SU-DHL-6 (cell line): Measurements from ENCODE around the gene GJB3.

Experiments used
- H2AFZ ChIP-seq: fragments of 200-600 bp; sonication (generic); 2 replicates; pipeline ENCODE4 v1.6.1; 2014; ENCODE audit warnings: low read depth, mild to moderate bottlenecking, moderate library complexity, mixed read lengths, antibody characterized with exemption, low read length; ENCODE audit not compliant: severe bottlenecking
- H3F3A ChIP-seq: fragments of 200-600 bp; shearing (Covaris generic); 2 replicates; pipeline ENCODE4 v1.6.0; 2016; ENCODE audit warnings: antibody characterized with exemption, mild to moderate bottlenecking; ENCODE audit not compliant: insufficient read depth
- H3K27ac ChIP-seq: fragments of 200-600 bp; sonication (generic); 2 replicates; pipeline ENCODE4 v1.5.1; 2016; ENCODE audit warnings: low read depth, mild to moderate bottlenecking, low read length, moderate library complexity, mixed read lengths
- H3K27me3 ChIP-seq: fragments of 200-600 bp; sonication (generic), shearing (Covaris generic); 2 replicates; pipeline ENCODE4 v1.6.0; 2014; ENCODE audit warnings: mild to moderate bottlenecking, low read length
- H3K36me3 ChIP-seq: fragments of 200-600 bp; sonication (generic); 2 replicates; pipeline ENCODE4 v1.6.1; 2014; ENCODE audit warnings: mild to moderate bottlenecking, low read length, mixed read lengths
- H3K4me2 ChIP-seq: fragments of 300-600, 200-600 bp; shearing (Covaris generic), sonication (generic); 2 replicates; pipeline ENCODE4 v1.6.0; 2014; ENCODE audit warnings: low read length, low read depth, mild to moderate bottlenecking; ENCODE audit not compliant: poor library complexity, severe bottlenecking
- H3K4me3 ChIP-seq: fragments of 200-600 bp; sonication (generic); 2 replicates; pipeline ENCODE4 v1.5.1; 2014; ENCODE audit warnings: antibody characterized with exemption, low read length, mild to moderate bottlenecking, mixed read lengths; ENCODE audit not compliant: insufficient read depth, poor library complexity, severe bottlenecking
- H3K79me2 ChIP-seq: fragments of 200-600 bp; sonication (generic); 2 replicates; pipeline ENCODE4 v1.6.1; 2014; ENCODE audit warnings: mild to moderate bottlenecking, low read length, moderate library complexity; ENCODE audit not compliant: insufficient read depth
- H3K9ac ChIP-seq: fragments of 200-600 bp; sonication (generic); 2 replicates; pipeline ENCODE4 v1.7.0; 2014; ENCODE audit warnings: mild to moderate bottlenecking, low read length
- H3K9me2 ChIP-seq: fragments of 200-600 bp; sonication (generic); replicated peaks from 2 replicates; pipeline ENCODE4 v1.6.1; 2014; ENCODE audit warnings: low read length; ENCODE audit not compliant: insufficient read depth
- H3K9me3 ChIP-seq: fragments of 200-600 bp; sonication (generic); 2 replicates; pipeline ENCODE4 v1.6.1; 2014; ENCODE audit warnings: low read length, mixed read lengths; ENCODE audit not compliant: insufficient read depth
- H4K20me1 ChIP-seq: fragments of 200-600 bp; sonication (generic); 2 replicates; pipeline ENCODE4 v1.6.1; 2014; ENCODE audit warnings: low read depth, mild to moderate bottlenecking, antibody characterized with exemption, low read length, moderate library complexity, mixed read lengths
- EZH2phosphoT487 ChIP-seq: fragments of 200-600 bp; sonication (generic), shearing (Covaris generic); conservative IDR thresholded peaks from 2 replicates; pipeline ENCODE4 v1.6.1; 2018; ENCODE audit warnings: mild to moderate bottlenecking, antibody characterized with exemption, low read length, moderate library complexity, mixed read lengths
- TF ChIP-seq, protein P1 (sequence below): fragments of 200-600 bp; sonication (generic); IDR thresholded peaks from one replicate; pipeline ENCODE4 v1.5.1; 2017; ENCODE audit warnings: antibody characterized with exemption, mild to moderate bottlenecking, low read length, moderate library complexity; ENCODE audit not compliant: insufficient read depth, poor library complexity, severe bottlenecking

Gene GJB3

GRCh38 chr1:34746785-34747637 is 34.0 kb upstream of the GJB3 start:
- Histone ChIP-seq H3K9me2 (no peaks in the 10 kb centered on the region), H3K4me3 (no peak overlapping the region), H3K9ac (no peak overlapping the region), H3K4me2 (no peak overlapping the region), H4K20me1 (no peaks in the 10 kb centered on the region), H3K79me2 (no peaks in the 10 kb centered on the region), H3K36me3 (no peaks in the 10 kb centered on the region), H3K27ac (no peak overlapping the region), H3K27me3 (no peaks in the 10 kb centered on the region), H3K9me3 (no peaks in the 10 kb centered on the region), H2AFZ (no peak overlapping the region), H3F3A (no peaks in the 10 kb centered on the region)
- TF ChIP-seq EZH2phosphoT487 = no peak
- TF ChIP-seq, protein P1, sequence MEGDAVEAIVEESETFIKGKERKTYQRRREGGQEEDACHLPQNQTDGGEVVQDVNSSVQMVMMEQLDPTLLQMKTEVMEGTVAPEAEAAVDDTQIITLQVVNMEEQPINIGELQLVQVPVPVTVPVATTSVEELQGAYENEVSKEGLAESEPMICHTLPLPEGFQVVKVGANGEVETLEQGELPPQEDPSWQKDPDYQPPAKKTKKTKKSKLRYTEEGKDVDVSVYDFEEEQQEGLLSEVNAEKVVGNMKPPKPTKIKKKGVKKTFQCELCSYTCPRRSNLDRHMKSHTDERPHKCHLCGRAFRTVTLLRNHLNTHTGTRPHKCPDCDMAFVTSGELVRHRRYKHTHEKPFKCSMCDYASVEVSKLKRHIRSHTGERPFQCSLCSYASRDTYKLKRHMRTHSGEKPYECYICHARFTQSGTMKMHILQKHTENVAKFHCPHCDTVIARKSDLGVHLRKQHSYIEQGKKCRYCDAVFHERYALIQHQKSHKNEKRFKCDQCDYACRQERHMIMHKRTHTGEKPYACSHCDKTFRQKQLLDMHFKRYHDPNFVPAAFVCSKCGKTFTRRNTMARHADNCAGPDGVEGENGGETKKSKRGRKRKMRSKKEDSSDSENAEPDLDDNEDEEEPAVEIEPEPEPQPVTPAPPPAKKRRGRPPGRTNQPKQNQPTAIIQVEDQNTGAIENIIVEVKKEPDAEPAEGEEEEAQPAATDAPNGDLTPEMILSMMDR = no peak

DNA sequence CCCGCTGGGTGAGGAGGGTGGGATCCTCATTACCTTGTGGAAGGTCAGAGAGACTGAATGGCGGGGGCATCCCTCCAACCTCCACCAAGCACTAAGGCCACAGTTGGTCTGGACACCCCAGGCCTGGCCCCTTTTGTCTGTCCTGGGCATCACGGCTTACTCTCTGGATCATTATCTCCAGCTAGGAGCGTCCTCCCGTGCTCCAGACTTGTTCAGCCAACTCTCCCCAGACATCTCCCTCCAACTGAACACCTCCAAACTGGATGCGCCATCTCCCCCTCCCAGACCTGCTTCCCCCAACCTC is 33.4 kb upstream of the GJB3 start:
- Histone ChIP-seq H3K79me2 (no peaks in the 10 kb centered on the region), H3K4me3 (no peak overlapping the region), H3F3A (no peaks in the 10 kb centered on the region), H3K9me3 (no peaks in the 10 kb centered on the region), H3K9me2 (no peaks in the 10 kb centered on the region), H3K27ac (no peak overlapping the region), H3K9ac (no peak overlapping the region), H4K20me1 (no peaks in the 10 kb centered on the region), H2AFZ (no peak overlapping the region), H3K27me3 (no peaks in the 10 kb centered on the region), H3K4me2 (no peak overlapping the region), H3K36me3 (no peaks in the 10 kb centered on the region)
- TF ChIP-seq EZH2phosphoT487 = no peak
- TF ChIP-seq, protein P1 = no peak

DNA sequence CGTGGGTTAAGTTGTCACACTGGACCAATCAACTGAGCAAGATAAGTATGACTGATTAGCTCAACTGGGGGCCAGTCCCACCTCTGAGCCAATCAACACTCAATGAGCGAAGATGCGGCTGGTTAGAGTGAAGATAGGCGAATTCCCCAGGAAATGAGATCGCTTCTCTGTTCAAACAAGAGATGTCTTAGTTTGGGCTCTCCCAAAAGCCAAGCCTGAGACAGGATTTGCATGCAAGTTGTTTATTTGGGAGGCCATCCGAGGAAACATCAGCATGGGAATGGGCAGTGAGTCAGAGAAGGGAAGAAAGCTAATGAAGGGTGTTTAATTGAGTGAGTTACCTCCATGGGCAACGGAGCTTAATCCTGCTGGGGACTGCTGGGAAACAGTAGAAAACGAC is 31.0 kb upstream of the GJB3 start:
- no peak overlapping the region for H3K4me2 ChIP-seq
- H3K4me3 ChIP-seq = no peak overlapping the region
- H3F3A ChIP-seq = no peaks in the 10 kb centered on the region
- H3K9ac ChIP-seq = no peak overlapping the region
- no peaks in the 10 kb centered on the region for H4K20me1 ChIP-seq
- no peaks in the 10 kb centered on the region for H3K9me3 ChIP-seq
- TF ChIP-seq, protein P1 = no peak
- no peak for TF ChIP-seq EZH2phosphoT487
- no peak overlapping the region for H3K27ac ChIP-seq
- no peaks in the 10 kb centered on the region for H3K36me3 ChIP-seq
- no peaks in the 10 kb centered on the region for H3K9me2 ChIP-seq
- H2AFZ ChIP-seq = no peak overlapping the region
- no peaks in the 10 kb centered on the region for H3K27me3 ChIP-seq
- no peaks in the 10 kb centered on the region for H3K79me2 ChIP-seq
